HG03354 (cell line): ENCODE measurements around the gene ZFYVE19.

Experiments
- ATAC-seq: cut with Tn5 transposase; IDR thresholded peaks from one replicate; pipeline ENCODE4 v1.9.1; 2021; ENCODE audit warnings: mild to moderate bottlenecking; ENCODE audit not compliant: unreplicated experiment, poor library complexity, severe bottlenecking

ZFYVE19 gene

DNA sequence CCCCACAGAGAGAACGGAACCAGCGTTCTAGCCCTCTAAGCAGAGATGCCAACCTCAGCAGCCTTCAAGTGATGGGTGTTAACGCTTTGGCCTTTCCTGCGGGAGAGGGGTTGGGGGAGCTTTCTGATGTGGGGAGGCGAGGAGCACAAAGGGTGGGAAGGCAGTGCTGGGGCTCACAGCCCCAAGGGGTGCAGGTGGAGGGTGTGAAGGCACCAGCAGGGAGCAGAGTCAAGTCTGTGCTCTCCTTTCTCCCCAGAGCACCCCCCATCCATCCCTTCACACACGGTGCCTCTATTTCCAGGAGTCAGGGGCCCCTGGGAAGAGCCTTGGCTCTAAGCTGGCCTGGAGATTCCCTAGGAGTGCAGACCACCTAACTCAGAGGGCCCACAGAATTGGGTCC, 33.0 kb upstream of the ZFYVE19 start:
- no peak for ATAC-seq

DNA sequence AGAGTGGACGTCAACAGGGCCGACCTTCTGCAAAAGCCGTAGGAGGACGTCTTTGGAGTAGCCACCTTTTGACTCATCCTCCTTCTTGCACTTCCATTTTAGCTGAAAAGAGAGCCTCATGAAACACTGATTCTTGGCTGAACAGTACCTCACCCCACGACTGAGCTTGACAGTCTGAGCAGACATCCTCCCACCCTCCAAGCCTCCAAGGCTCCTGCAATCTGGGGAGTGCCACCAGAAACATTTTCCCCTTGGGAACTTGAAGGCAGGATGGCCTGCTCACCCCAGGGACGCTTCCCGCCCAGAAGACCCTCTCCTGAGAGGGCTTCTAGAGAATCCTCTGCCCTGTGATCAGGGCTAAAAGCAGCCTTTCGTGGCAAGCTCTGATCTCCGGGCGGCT, 31.9 kb upstream of the ZFYVE19 start:
- ATAC-seq, result no peak

DNA sequence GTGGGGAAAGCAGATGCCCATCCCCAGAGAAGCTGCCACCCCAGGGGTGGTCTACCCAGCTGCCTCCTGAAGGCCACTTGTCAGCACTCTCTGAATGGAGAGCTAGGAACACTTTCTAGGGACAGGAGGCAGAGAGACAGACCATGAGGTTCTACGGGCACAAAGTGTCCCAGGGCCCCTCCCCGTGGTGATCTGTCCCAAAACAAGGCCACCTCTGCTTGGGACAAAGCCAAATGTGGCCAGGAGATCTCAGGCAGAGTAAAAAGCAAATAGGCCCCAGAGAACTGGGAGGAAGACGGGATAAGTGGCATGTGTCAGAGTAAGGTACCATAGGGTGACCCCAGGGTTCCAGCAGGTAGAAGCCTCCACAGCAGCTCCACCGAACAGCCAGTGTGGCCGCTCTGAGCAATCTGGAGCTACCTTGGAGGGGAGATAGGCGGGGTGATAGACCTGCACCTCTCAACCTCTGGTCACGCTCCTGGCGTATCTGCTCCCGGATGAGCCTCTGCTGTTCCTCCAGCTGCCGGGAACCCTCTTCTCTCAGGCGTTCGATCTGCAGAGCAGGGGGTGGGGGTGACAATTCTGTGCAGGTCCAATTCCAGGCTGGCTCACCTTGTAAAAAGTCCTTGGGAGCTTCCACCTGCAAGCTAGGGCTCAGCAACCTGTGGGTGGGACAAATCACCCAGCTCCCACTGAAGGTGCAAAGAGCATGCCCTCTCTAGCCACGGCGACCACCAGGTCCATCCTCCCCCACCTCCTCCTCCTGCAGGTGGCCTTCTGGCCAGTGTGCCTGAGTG, 31.0 kb upstream of the ZFYVE19 start:
- ATAC-seq, result no peak

DNA sequence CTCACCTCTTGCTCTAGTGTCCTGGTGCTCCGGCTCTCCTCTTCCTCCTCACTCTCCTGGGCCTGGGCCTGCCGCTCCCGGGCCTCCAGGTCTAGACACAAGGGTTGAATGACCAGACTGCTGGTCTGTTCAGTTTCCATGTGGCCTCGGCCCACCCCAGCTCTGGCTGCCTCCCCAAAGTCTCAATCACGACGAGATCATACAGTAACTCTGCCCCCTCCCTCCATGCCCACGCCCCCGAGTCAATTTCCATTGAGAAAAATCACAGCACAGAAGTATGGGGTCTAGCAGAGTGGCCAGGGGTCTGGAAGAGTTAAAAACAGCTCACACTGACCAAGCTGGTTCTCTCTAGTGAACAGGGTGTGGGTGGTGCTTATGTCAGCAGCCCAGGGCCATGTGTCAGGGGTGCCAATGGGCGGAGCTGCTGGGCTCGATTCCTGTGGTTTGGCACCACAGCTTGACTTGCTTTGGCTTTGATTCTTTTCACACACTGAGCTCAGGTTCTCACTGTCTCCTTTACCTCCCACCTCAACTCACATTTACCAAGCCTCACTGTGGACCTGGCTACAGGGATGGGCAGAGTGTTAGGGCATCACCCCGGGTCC, 30.2 kb upstream of the ZFYVE19 start:
- no peak for ATAC-seq

DNA sequence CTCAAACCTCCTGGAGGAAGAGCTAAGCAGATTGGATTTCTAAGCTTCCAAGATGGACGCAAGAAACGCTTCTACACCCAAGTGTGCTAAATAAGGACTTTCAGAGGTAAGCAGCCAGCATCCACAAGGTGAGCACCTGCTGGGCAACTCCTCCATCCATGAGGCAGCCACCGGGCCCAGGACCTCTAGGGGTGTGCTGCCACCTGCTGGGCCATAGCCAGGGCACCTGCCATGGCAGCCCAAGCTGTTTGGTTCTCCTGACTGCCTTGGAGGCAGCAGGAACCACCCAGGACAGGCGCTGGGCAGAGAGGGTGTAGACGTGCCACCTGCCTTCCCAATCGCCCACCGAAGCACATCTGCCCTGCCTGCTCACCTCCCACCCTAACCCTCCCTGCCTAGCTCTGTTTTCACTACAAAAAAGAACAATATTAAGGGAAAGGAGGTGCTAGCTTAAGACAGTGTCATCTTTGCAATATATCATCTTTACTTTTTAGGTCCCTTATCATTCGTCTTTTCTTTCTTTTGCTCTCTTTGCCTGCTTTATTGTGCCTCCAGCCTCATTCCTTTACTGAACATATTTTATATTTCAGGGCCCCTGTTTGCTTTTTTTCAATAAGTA, 24.2 kb upstream of the ZFYVE19 start:
- peak; percentile 81 for ATAC-seq

DNA sequence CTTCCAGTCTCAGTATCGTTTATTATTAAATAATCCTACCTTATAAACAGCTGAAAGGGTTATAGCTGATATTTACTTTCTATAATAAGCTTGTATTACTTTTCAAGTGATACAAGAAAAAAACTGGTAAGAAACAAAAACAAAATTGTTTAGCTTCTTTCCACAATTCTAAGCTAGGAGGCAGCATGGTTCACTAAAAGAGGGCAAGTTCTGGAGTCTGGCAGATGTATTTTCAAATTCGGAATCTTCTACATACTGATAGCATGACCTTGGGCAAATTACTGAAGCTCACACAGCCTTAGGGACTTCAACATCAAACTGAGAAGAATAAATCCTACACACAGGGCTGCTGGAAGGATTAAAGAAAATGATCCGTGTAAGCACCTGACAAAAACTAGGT, 21.7 kb upstream of the ZFYVE19 start:
- ATAC-seq, result no peak

DNA sequence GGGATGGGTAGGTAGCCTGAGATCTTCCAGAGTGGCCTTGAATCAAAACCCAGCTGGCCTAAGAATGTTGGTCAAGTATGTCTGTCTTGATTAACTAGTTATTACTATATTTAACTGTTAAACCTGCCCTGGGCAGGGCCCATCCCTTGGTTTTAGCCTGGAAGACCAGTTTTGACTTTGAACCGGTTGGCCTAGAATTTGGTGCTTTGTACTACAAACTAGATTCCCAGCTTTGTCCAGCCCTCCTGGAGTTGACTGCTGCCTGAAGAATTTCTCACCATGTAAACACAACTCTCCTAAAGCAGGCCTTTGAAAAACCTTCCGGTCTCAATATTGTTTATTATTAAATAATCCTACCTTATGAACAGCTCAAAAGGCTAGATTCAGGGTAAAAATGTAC, 21.1 kb upstream of the ZFYVE19 start:
- no peak for ATAC-seq

DNA sequence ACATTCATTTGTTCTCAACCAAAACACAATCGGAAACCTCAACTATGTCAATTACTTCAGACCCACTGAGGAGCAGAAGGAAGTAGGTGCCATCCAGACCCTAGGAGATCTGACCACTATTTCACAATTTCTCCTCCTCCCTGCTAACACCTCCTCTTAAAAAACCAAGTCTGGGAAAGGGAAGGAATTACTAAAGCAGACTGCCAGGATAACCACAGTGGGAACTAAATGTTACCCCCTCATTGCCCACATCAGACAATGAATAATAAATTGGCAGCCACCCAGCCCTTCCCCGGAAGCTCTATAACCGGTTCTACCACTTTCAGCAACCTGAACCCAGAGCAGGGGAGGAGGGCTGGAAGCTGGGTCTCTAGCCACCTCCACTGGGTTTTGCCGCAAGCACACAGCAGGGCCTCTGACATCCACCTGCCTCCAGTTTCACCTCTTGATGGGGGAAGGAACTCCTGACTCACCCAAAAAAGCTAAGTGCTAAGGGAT, 19.5 kb upstream of the ZFYVE19 start:
- ATAC-seq, result no peak

DNA sequence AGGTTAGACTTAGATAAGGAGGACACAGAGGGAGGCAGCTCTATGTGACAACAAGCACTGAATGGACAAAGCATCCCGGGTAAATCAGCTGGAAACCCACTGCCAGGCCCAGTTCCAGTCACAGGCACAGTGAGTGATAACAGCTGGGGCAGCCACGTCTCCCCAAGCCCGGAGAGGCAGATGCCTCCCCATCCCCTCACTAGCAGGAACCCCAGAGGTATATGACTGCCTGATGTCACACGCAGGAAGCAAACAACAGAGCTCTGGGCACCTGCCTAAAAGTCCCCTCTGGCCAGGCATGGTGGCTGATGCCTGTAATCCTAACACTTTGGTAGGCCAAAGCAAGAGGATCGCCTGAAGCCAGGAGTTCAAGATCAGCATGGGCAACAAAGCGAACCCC, 18.9 kb upstream of the ZFYVE19 start:
- ATAC-seq, result no peak

DNA sequence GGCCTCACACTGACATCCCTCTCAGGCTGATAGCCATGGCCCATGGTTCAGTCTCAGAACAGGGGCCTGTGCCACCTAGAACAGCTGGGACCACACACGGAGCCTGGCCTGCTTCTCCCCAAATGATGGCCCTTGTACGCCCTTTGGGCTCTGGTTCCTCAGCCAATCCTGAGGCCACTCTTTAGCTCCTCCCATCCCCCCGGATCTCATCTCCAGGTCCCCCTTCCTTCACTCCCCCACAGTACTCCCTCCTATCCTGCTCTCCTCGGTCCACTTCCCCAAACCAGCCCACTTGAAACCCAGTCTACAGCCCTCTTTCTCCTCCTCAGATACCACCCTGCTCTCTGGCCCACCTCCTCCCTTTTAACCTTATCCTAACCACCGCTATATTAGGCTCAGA, 17.8 kb upstream of the ZFYVE19 start:
- no peak for ATAC-seq

DNA sequence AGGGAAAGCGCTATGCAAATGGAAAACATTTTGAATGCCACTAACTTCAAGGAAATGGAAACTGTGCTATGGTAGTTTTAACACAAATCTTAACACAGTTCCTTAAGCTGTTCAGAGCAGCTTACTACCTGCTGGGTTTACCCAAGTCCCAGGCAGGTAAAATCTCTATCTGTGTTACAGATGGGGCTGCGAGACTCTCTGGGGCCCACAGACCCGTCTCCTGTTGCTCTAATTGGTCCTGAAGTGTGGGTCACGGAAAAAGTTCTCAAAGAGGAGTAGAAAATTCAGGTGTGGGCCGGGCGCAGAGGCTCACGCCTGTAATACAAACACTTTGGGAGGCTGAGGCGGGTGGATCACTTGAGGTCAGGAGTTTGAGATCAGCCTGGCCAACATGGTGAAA, 16.9 kb upstream of the ZFYVE19 start:
- no peak for ATAC-seq

DNA sequence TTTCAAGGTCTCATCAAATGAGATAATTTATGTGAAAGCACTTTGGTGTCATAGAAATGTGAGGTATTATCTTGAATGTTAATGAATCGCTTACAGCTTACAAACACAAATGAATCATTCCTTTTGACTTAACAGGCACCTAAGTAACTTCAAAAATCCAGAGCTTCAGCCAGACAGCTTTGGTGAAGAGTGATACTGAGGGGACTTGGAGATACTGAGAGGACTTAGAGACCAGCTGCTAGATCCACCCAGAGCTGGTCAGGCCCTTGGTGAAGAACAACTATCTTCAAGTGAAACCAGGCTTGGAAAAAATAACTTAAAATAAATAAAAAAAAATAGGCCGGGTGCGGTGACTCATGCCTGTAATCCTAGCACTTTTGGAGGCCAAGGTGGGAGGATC, 16.2 kb upstream of the ZFYVE19 start:
- no peak for ATAC-seq

DNA sequence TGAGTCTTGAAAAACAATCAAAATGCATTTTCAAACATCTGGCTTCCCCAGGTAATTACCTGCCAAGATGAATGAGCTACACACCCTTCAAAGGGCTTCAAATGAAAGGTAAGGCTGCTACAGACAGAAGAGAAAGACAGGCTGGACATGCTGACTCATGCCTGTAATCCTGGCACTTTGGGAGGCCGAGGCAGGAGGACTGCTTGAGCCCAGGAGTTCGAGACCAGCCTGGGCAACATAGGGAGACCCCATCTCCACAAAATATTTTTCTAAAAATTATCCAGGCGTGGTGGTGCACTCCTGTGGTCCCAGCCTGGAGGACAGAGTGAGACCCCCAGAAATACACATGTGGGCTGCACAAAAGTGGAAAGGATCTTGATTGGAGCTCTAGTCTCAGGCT, 14.5 kb upstream of the ZFYVE19 start:
- no peak for ATAC-seq

DNA sequence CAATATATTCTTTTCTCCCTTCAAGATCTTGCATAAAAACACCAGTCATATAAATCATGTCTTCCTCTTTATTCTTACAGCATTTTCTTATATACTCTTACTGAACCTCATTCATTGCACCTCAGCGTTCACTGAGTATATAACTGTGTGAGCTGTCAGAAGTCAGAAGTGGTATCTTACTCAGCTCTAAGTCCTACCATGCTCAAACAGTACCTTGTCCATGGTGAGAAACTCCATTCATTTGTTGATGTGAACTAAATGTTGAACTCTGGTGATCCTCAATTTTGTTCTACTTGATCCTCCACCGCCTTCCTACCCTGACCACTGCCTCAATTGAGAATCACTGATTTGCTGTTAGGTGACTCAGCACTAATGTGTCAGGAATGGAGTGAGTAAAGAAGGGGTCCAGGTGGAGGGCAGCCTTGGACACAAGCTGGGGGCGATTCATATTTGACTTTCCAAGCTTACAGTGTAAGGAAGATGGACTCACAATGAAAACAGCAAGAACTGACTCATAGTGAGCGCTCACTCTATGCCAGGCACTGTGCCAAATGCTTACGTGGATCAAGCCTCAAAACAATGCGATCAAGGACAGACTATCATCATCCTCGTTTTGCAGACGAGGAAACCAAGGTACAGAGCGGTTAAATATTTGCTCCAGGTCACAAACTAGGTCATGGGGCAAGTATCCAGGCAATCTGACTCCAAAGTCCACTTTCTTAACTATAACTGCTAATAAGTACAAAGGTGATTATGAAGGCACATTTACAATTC, 13.5 kb upstream of the ZFYVE19 start:
- ATAC-seq, result no peak

DNA sequence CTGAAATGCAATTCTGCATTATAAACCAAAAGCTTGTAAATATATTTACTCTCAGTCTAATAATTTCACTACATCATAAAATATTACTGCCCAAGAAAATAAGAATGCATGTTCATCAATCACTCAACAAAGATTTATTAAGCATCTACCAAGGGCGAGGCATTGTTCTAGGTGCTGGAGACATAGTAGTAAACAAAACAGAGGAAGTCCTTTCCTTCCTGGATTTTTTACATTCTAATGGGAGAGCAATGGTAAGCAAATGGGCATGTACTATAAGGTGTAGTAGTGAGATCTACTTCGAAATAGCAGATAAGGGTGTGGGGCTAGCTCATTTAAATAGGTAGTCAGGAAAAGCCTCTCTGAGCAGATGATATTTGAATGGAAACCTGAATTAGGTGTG, 10.8 kb upstream of the ZFYVE19 start:
- ATAC-seq, result no peak

DNA sequence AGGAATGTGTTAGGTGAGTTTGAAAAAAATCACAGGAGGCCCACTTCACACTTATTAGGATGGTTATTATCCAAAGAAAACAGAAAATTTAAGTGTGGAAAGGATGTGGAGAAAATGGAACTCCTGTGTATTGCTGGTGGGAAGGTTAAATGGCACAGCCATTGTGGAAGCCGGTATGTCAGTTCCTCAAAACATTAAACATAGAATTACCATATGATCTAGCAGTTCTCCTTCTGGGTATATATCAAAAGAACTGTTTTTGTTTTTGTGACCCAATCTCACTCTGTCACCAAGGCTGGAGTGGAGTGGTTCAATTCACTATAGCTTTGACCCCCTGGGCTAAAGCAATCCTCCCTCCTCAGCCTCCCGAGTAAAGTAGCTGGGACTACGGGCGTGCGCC, 10.4 kb upstream of the ZFYVE19 start:
- ATAC-seq, result no peak

DNA sequence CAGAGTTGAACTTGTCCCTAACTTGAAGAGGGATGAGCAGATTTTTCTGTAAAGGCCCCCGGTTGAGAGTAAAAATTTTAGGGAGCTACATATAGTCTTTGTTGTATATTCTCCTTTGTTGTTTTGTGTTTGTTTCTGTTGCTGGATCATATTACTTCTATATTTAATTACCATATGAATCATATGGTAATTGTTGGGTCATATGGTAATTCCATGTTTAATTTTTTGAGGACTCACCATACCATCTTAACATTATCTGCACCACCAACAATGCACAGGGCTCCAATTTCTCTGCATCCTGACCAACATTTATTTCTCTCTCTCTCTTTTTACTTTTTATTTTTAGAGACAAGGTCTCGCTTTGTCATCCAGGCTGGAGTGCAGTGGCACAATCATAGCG, 7.4 kb upstream of the ZFYVE19 start:
- ATAC-seq, result no peak

DNA sequence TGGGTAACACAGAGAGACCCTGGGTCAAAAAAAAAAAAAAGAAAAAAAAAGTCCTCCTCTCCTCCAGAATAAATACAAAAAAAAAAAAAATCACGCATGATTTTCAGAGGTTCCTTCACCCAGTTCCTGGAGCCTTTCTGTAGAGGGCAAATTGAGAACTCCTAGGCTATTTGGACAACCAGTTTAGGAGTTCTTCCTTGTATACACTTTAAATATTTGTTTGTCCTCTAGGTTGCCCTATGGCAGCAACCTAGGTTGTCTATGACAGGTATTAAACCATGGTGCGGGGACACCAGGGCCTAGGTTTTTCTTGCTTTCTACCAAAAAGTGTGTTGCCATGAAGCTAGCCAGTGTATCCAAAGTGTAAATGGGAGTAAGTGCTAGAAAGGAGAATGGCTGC, 3.8 kb upstream of the ZFYVE19 start:
- no peak for ATAC-seq

DNA sequence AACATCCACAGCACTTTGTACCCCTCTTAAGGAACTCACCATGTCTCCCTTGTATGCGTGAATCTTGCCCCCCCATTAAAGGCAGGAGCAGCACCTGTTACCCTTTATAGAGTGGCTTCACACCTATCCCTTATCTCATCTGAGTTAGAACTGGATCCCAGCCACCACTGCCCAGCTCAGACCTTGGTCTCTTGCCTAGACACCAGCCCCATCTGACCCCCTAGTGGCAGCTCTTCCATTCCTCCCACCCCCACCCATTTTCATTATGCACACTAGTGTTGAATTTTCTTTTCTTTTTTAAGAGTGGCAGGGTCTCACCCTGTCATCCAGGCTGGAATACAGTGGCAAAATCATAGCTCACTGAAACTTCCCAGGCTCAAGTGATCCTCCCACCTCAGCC, 3.2 kb upstream of the ZFYVE19 start:
- ATAC-seq, result no peak

DNA sequence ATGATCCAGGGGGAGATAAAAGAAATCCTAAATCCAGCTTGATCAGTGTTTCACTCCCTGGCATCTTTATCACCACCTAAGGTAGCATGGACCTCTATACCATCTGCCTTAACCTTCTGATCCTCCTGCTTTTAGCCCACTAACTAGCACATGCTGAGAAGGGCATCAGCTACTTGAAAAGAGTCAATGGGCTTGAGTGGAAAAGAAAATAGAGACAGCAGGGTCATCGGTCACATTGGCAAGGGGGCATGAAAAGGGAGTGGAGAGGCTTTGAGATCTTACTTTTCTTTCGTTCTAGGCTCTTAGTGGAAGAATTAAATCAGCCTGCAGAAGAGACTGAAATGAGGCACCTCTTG, 239 bp upstream of the ZFYVE19 start:
- ATAC-seq, result no peak
